Renal cortex interstitium (tissue), 11 donors: ENCODE data around the gene FNBP1. TPM values are rescaled to one million over a fixed set of nuclear protein-coding genes. Genes with fewer than 3 reads are reported as not detected.

Source experiments
- DNase-seq, 11 donors: peaks; one replicate each; pipeline ENCODE4 v3.0.0-alpha.2; 2013; ENCODE audit warnings: low read depth in 9 of 11, low spot score in 4 of 11; ENCODE audit errors: extremely low read depth in 1 of 11
- polyA plus RNA-seq, 3 donors: library from polyadenylated mRNA; unstranded; fragments of 120-200 nt; gene quantifications; one replicate each; pipeline ENCODE4 v1.2.1, GENCODE V29; 2013; ENCODE audit not compliant: insufficient read length in 3 of 3

FNBP1 gene
- polyA plus RNA-seq, 3 donors: 48.3 to 48.7 (median 48.3) TPM

DNA sequence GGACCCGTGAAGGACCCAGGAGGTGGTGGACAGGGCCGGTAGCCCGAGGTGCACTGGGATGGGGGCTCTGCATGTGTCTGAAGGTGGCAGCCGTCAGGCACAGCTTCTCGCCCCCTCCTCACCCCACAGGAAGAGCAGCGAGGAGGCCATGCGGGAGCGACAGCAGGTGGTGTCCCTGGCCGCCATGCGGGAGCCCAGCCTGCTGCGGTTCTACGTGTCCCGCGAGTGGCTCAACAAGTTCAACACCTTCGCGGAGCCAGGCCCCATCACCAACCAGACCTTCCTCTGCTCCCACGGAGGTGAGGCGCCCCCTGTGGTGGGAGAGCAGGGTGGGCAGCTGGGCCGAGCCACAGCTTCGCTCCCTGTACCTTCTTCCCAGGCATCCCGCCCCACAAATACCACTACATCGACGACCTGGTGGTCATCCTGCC lies 167.8 kb downstream of the FNBP1 start:
- no peak for DNase-seq

DNA sequence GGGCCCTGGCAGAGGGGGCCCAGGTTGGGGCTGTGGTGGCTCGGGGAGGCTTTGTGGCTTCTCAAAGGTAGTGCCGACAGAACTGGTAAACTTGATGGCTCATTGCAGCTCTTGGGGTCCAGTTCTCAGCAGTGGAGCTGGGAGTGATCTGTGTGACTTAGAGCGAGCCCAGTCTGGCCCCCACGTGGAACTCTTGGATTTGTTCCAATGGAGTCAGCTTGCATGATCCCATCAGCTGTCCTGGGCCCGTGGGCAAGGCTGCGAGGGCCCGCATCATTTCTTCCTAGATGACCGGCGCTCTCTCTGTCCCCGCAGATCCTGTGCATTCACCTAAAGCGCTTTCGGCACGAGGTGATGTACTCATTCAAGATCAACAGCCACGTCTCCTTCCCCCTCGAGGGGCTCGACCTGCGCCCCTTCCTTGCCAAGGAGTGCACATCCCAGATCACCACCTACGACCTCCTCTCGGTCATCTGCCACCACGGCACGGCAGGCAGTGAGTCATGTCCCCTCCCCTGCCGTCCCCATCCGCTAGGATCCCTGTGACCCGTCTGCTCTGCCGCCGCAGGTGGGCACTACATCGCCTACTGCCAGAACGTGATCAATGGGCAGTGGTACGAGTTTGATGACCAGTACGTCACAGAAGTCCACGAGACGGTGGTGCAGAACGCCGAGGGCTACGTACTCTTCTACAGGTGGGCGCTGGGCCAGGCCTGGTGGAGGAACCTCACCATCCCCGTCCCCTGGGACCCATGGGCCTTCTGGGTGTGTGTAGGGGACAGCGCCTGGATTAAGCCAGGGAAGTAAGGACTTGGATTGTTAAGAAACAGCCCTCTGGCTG lies 168.5 kb downstream of the FNBP1 start:
- DNase-seq: no peak

DNA sequence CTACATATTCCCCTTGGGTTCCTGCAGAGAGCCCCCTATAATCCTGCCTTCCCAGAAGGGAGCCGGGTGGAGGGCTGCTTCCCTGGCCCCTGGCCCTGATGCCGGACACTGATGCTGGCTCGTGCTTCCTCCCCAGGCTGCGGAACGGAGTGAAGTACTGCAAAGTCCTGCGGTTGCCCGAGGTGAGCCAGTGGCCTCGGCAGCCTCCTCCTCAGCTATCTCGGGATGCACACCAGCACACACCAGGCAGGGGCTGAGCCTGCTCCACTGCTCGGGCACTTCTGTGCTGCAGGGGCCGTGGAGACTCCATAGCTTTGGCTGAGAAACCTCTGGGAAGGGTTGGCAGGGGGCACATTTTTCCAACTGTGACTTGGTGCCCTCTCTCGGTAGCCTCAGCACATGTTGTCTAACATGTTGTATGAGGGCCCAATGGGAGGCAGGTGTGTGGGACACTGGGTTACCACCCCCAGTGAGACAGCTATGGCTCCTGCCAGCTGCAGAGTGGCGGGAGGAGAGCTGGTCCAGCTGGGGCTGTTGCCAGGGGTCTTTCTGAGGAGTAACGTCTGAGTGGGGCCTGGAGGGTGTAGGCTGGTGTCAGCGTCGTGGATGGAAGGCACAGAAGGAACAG lies 169.3 kb downstream of the FNBP1 start:
- DNase-seq: no peak

DNA sequence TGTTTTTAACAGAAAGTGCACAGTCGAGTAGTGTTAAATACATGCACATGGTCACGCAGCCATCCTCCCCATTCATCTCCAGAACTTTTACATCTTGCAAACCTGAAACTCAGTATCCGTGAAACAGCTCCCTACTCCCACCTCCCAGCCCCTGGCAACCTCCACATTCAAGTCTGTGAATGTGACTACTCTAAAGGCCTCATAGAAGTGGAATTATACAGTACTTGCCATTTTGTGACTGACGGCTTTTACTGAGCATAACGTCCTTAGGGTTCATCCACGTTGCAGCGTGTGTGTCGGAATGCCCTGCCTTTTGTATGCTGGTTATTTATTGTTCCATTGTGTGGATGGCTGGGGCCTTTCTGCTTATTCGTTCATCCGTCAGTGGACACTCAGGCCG lies 171.9 kb downstream of the FNBP1 start:
- DNase-seq: peak in 2 of 11 donors; percentile 53

DNA sequence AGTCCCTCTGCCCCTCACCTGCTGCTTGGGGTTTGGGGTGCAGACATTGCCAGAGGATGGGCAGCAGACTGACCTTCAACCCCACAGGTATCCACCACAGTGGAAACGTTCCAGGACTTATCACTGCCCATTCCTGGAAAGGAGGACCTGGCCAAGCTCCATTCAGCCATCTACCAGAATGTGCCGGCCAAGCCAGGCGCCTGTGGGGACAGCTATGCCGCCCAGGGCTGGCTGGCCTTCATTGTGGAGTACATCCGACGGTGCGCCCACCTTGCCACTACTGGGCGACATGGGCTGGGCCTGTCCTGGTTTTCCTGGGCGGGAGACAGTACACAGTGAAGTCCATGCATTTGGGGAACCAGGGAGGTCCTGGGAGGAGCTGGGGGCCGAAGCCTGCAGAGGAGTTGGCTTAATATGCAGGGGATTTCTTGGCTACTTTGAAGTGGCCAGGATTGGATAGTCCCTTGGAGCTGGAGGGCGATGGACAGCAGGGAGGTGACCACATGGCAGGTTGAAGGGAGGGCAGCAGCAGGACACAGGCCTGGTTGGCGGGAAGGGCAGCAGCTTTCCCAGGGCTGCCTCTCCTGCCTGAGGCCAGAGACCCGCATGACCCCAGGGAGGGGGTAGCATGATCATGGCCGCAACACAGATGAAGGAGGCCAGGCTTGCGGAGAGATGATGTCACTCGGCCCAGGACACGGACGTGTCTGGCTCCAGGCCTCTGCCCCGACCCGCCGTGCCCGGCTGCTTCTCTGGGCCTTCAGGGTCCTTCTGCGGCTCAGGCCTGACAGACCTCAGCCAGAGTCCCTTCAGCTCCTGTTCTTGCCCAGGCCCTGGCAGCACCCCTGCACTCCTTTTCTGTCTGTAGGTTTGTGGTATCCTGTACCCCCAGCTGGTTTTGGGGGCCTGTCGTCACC lies 173.1 kb downstream of the FNBP1 start:
- no peak for DNase-seq

DNA sequence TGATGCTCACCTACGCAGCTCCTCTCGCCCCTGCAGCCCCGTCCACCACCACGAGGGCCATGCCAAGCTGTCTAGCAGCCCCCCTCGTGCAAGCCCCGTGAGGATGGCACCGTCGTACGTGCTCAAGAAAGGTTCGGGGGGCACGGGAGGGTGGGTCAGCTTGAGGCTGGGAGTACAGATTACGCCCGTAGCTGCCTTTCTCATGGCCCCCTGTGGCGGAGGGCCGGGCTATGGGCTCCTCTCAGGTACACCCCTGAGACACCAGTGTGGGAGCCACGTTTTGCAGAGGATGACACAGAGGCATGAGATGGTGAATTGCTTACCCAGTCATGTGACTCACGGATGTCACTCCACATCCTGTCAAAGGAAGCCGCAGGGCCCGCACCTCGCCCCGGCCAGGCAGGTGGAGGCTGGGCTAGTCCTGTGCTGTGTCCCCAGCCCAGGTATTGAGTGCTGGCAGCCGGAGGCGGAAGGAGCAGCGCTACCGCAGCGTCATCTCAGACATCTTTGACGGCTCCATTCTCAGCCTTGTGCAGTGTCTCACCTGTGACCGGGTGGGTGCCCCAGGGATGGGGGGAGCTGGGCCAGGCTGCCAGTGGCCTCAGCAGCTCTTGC lies 174.0 kb downstream of the FNBP1 start:
- DNase-seq: no peak

DNA sequence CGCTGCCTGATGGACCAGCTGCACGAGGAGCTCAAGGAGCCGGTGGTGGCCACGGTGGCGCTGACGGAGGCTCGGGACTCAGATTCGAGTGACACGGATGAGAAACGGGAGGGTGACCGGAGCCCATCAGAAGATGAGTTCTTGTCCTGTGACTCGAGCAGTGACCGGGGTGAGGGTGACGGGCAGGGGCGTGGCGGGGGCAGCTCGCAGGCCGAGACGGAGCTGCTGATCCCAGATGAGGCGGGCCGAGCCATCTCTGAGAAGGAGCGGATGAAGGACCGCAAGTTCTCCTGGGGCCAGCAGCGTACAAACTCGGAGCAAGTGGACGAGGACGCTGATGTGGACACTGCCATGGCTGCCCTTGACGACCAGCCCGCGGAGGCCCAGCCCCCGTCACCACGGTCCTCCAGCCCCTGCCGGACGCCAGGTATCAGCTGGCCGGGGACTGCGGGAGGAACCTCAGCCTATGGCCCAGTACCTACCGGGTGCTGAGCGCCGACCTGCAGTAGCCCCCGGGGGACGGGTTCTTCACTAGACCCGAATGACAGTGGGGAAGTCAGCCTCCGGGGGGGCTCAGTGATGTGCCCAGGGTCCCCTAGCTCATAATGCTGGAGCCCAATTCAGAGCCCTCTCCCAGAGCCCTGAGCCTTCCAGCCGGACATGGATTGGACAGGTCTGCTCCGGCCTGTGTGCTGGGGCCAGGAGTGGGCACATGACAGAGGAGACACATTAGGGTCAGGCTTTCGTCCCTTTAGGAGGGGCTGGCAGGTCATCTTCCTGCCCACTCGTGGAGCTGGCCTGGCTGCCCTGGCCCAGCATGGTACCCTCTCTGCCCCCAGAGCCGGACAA lies 174.7 kb downstream of the FNBP1 start:
- no peak for DNase-seq

DNA sequence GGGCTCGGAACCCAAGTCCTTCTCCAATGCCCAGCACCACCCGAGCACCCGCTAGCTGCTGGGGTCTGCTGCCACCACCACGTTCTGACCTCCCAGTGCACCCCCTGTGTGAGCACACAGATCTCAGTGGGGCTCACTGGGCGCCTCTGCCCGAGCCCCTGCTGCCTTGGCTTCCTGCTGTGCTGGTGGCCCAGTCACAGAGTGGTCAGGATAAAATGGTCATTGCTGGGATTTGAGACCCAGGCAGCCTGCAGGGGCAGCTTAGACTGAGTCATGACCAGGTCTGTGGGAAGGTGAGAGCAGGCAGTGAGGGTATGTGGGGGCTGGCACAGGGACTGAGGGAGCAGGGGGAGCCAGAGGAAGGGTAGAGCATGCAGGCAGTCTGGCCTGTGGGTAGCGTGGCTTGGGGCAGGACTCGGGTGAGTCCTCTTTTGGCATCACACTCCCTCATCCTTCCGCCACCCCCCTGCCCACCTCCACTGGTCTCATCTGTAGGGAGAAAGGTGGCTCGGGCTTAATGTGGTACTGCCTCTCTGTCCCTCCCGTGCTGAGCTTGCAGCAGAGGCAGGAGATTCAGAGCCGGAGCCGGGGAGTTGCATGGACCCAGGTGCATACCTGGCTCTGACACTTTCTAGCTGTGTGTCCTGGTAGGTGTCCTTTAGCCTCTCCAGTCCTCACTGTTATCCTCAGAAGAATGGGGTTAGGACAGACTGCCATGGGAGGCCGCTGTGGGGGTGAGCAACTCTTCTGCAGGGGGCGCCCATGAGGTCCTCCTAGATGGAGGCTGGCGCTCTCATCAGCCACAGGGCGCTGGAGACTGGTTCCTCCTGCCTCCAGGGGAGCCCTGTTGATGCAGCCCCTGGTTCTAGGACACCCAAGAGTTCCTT lies 175.6 kb downstream of the FNBP1 start:
- DNase-seq: no peak

DNA sequence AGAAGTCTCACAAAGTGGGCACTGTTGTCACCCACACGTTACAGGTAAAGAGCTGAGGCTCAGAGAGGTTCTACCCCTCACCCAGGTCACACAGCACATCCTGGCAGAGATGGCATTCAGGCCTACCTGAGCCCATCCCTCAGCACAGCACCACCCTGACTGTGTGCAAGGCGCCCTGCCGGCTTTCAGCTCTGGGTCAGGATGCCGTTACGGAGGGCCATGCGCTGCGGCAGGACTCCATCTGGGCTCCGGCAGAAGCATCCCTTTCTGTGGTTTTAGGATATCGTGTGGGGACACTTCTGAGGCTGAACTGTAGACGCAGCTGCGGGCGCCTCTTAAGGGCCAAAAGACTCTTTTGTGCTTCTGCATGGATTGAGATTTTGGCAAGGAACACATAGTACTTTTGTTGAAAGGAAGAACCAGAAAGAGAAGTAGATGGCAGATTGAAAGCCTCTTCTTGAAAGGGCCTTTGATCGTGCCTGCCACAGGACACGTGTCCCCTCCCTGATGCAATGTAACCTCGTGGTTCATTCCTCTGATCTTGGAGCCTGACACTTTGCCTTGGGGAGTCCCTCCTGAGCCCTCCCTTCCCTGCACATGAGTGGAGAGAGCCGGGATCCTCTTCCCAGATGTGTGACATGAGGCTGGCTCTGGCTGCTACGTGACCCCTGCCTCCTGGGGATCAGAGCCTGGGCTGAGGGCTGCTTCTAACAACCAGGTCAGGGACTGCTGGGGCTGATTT lies 176.4 kb downstream of the FNBP1 start:
- DNase-seq: no peak

DNA sequence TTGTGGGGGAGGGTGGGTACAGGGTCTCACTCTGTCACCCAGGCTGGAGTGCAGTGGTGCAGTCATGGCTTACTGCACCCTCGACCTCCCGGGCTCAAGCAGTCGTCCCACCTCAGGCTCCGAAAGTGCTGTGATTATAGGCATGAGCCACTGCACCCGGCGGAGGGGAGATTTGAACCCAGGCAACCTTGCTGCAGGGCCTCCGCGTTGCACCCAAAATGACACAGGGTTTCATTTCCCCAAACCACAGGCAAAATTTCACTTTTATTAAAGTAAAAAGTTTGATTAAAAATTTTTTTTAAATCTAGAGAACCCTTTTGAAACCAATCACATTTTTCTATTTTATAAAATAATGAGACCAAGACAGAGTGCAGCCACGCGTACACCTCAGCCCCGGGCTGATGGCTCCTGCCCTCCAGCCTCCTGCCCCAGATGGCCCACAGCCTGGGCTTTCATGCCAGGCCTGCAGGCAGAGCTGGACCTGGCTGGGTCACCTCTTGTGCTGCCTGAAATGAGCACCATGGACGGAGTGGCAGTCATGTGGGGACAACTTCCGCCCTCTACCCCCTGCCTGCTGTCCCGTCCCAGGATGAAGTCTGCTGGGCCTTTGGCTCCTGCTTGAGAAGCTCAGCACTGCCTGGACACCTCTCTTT lies 177.2 kb downstream of the FNBP1 start:
- DNase-seq: no peak

DNA sequence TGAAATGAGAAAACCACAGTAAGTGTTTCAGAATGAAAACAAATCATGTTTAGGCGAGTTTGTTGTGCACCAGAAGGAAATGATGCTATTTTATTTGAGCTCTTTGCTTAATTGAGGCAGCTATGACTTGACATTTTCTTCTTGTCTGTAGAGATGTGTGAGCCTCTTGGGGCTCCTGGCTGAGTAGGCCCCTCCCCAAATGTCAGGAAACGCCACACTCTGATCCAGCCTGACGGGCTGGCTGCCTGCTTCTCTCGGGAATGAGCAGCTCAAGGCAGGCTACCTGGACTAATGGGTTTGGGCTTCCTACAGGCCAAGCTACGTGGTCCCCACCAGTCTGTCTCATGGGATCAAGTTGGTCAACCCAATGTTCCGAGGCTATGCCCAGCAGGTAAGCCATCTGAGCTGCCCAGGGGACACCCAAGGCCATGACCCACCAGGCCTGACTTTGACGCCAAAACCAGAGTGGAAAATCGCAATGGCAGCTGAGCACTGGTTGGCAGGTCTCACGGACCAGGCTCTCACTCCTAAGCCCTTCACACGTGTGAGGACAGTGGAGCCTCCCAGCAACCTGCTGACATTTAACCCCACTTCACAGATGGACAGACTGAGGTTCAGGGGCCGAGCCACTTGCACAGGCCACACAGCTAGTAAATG lies 177.9 kb downstream of the FNBP1 start:
- DNase-seq: no peak

DNA sequence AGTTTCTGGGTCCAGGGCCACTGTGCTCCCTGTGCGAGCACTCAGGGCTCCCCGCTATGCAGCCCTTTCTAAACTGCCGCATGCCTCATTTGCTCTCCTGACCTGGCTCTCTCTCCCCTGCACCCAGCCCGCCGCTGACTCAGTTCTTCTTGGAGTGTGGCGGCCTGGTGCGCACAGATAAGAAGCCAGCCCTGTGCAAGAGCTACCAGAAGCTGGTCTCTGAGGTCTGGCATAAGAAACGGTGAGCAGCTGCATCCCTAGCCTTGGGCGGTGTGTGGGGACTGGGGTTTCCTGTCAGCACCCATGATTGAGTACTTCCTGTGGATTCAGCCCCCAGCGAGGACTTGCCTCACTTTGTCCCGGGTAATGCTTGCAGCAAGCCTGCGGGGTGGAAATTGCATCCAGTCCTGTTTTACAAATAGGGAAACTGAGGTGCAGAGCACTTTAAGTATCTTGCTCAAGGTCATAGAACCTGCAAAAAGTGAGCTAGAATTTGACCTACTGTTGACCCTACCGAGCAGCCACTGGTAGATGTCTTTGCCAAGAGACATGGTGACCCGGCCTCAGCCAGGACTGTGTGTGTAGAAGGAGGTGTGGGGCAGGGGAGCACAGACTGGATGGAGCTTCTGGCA lies 179.8 kb downstream of the FNBP1 start:
- DNase-seq: no peak

DNA sequence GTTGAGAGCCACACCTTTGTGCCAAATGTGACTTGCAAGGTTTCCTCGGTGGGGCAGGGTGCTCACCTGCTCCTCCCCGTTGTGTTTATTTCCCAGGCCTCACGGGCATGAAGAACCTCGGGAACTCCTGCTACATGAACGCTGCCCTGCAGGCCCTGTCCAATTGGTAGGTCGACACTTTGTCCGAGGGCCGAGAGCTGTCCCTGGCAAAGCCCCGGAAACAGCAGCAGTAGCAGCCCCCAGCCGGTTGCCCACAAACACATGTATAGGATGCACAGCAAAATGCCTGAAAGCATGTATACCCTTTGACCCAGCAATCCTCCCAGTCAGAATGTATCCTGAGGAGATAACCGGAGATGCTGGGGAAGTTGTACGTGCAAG lies 181.6 kb downstream of the FNBP1 start:
- no peak for DNase-seq

DNA sequence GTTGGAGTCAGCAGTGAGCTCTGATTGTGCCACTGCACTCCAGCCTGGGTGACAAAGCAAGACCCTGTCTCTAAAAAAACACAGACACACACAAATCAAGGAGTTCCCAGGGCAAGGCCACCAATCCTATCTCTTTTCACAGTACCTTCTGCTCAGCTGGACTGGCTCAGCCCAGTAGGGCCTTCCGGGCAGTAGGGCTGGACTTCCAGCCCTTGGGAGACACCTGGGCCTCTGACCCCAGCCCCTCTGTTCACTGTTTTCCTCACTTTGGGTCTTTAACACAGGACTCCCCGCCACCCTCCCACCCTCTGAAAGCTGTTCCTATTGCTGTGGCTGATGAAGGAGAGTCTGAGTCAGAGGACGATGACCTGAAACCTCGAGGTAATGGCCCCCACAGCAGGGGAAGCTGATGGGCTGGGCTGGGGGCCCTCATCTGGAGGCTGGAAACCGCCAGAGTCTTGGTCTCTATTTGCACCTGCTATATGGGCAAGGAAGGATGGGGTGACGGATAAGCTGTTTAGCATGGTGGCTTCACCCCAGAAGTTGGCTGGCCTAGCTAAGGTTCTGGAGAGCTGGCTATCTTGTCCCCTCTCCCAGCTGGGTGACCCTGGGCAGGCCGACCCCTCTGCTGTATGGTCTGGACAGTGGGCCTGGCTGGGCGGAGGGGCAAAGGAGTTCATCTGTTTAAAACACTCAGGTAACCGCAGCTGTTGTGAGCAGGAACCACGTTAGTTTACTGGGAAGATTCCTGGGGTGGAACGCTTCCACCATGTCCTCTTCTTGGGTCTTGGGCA lies 182.1 kb downstream of the FNBP1 start:
- DNase-seq: no peak
